ENCODE data around the gene PCDHGC4. TPM values are rescaled to one million over a fixed set of nuclear protein-coding genes. Genes with fewer than 3 reads are reported as not detected.

Gene PCDHGC4
- polyA plus RNA-seq, 3 donors: 2.4 to 2.9 (median 2.9) TPM

DNA sequence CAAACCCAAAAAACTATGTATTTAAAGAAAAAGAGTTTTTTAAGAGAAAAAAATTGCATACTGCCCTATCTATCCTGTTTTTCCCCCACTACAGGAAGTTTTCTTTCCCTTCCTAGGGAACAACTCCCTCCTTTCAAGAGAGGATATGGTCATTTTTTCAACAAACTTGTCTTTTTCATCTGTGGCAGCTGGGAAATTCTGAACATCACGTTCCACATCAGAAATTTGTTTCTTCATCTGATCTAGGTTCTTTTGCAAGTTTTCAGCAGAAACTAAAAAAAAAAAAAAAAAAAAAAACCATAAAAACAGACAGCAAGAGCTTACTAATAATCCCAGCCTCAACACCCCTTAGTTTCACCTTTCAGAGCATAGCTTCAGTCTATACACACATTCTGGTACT is 42.6 kb downstream of the PCDHGC4 start:
- DNase-seq (ENCODE audit: low read depth in 3 of 3, low spot score in 2 of 3): no peak

DNA sequence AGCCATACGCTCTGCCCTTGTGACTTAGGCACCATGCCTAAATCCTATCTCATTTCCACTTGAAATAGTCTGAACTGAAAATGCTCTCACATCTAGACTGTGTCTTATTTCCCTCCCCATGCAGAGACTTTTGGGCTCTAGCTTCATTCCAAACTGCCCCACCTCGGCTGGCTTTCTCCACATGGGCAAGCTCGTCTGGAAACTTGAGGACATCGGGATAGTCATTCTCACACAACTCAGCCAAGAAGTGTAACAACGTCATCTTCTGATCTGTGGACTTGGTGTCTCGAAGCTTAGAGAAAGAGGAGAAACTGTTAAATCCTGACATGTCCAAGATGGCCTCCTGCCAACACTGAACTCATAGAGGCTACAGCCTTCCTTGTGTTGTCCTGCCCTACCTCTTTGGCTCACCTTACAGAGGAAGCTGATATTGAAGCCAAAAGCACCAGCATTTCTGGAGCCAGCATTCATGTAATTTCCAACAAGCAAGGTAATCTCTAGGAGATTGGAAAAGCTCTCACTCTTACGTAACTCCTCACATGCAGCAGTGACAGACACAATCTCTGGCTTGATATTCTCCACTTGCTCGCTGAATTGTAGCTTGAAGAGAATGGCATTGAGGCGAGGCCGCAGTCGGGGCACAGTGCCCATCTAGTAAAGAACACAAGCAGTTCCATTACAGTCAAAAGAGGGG is 43.6 kb downstream of the PCDHGC4 start:
- no peak for DNase-seq (ENCODE audit: low read depth in 3 of 3, low spot score in 2 of 3)

DNA sequence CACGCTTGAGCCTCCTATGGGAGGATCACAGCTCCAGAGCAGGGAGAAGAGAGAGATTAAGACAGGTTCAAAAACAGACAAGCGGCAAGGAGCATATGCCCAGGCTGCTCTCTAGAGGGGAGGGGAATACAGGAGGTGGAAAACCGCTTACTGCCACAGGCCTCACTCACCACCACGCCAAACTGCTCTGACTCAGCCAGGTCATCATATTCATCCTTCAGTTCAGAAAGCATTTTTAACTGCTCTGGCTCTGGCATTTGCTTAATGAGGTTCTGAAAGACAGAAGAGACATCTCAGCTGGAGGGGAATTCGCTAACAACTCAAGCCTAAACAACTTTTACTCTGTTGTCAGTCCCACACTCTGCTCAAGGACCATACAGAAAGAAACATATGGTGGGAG is 44.2 kb downstream of the PCDHGC4 start:
- peak in 1 of 3 donors; percentile 56 for DNase-seq (ENCODE audit: low read depth in 3 of 3, low spot score in 2 of 3)

DNA sequence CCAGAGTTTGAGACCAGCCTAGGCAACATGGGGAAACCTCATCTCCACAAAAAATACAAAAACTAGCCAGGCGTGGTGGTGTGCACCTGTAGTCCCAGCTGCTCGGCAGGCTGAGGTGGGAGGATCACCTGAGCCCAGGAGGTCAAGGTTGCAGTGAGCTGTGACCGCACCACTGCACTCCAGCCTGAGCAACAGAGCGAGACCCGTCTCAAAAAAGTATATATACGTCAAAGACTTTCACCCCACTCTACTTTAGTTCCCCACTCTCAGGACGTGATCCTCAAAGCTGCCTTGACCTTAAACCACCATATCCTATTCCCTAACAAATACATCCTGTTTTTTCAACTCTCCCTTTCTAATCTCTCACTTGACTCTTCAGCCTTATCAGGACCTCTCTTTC is 45.0 kb downstream of the PCDHGC4 start:
- no peak for DNase-seq (ENCODE audit: low read depth in 3 of 3, low spot score in 2 of 3)

DNA sequence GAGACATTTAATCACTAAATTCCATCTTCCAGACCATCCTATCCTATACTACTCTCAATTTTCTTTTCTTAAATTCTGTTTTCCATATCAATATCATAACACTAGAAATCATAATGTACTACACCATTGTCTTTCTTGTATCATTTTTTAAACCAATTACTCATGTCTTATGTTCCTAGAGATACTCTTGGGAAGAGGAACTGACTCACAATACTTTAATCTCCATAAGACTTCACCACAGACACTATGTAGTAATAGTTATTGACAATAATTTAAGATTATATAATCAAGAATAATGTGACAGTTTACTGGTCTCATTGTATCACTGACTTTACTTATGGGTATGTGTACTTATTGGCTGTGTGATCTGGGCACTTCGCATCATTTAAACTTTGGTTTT is 47.9 kb downstream of the PCDHGC4 start:
- no peak for DNase-seq (ENCODE audit: low read depth in 3 of 3, low spot score in 2 of 3)

DNA sequence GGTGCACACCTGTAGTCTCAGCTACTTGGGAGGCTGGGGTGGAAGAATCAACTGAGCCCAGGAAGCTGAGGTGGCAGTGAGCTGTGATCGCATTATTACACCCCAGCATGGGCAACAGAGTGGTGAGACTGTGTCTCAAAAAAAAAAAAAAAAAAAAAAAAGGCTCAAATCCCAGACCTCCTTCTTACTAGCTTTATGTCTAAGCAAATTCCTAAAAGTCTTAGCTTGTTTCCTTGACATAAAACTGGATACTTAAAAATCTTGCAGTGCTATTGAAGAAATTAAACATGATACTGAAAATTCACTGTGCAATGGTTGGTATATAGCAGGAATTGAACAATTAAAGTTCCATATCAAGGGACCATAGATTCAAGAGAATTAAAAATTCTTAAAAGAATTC is 49.1 kb downstream of the PCDHGC4 start:
- no peak for DNase-seq (ENCODE audit: low read depth in 3 of 3, low spot score in 2 of 3)

DNA sequence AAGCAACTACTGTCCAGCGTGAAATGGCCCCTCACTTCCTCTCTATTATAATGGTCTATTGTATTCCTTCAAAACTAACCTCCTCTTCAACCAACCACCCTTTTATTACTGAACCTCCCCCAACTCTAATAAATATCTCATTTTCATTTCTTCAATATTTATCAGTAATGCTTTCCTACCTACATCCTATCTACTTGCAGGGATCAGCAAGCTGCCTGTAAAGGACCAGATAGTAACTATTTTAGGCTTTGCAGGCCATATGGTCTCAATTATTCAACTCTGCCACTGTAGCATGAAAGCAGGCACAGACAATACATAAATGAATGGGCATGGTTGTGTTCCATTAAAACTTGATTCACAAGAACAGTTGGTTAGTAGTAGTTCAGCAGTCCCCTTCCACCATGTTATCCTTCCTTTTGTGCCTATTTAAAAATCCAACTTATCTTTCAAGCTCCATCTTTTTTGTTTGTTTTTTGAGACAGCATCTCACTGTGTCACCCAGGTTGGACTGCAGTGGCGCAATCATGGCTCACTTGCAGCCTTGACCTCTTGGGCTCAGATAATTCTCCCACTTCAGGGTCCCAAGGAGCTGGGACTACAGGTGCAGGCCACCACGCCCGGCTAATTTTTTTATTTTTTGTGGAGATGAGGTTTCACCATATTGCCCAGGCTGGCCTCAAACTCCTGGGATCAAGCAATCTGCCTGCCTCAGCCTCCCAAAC is 49.8 kb downstream of the PCDHGC4 start:
- no peak for DNase-seq (ENCODE audit: low read depth in 3 of 3, low spot score in 2 of 3)

Other genes with a start within 250 kb of the PCDHGC4 start
- gene PCDHB15, start 239.6 kb upstream of the PCDHGC4 start, polyA plus RNA-seq (ENCODE audit: insufficient read length in 3 of 3): 10 to 100 TPM; 11.3 to 17.3 (median 15.4) TPM
- gene SLC25A2, start 181.0 kb upstream of the PCDHGC4 start, polyA plus RNA-seq (ENCODE audit: insufficient read length in 3 of 3): not detected
- 100 to 1,000 TPM; 178 to 194 (median 190) TPM for gene TAF7, start 164.2 kb upstream of the PCDHGC4 start, polyA plus RNA-seq (ENCODE audit: insufficient read length in 3 of 3)
- 1 to 10 TPM in 1 of 3 donors, under 1 TPM in 2; 0.78 to 1.2 (median 0.92) TPM for gene PCDHGA1, start 154.5 kb upstream of the PCDHGC4 start, polyA plus RNA-seq (ENCODE audit: insufficient read length in 3 of 3)
- gene PCDHGA2, start 146.3 kb upstream of the PCDHGC4 start, polyA plus RNA-seq (ENCODE audit: insufficient read length in 3 of 3): 1 to 10 TPM; 6.0 to 7.0 (median 6.8) TPM
- gene PCDHGA3, start 141.2 kb upstream of the PCDHGC4 start, polyA plus RNA-seq (ENCODE audit: insufficient read length in 3 of 3): 1 to 10 TPM; 2.4 to 4.3 (median 3.1) TPM
- gene PCDHGB1, start 134.9 kb upstream of the PCDHGC4 start, polyA plus RNA-seq (ENCODE audit: insufficient read length in 3 of 3): 1 to 10 TPM; 1.3 to 2.1 (median 1.9) TPM
- gene PCDHGA4, start 130.0 kb upstream of the PCDHGC4 start, polyA plus RNA-seq (ENCODE audit: insufficient read length in 3 of 3): 1 to 10 TPM; 2.2 to 3.2 (median 2.2) TPM
- gene PCDHGB2, start 125.0 kb upstream of the PCDHGC4 start, polyA plus RNA-seq (ENCODE audit: insufficient read length in 3 of 3): 1 to 10 TPM; 3.2 to 3.9 (median 3.9) TPM
- 1 to 10 TPM; 2.2 to 2.8 (median 2.4) TPM for gene PCDHGA5, start 120.9 kb upstream of the PCDHGC4 start, polyA plus RNA-seq (ENCODE audit: insufficient read length in 3 of 3)
- 1 to 10 TPM; 1.4 to 2.6 (median 1.7) TPM for gene PCDHGB3, start 114.8 kb upstream of the PCDHGC4 start, polyA plus RNA-seq (ENCODE audit: insufficient read length in 3 of 3)
- 1 to 10 TPM; 4.2 to 7.8 (median 5.8) TPM for gene PCDHGA6, start 111.1 kb upstream of the PCDHGC4 start, polyA plus RNA-seq (ENCODE audit: insufficient read length in 3 of 3)
- 1 to 10 TPM; 1.6 to 2.3 (median 2.2) TPM for gene PCDHGA7, start 102.3 kb upstream of the PCDHGC4 start, polyA plus RNA-seq (ENCODE audit: insufficient read length in 3 of 3)
- 1 to 10 TPM; 5.3 to 6.0 (median 5.5) TPM for gene PCDHGB4, start 97.3 kb upstream of the PCDHGC4 start, polyA plus RNA-seq (ENCODE audit: insufficient read length in 3 of 3)
- under 1 TPM; 0.29 to 0.40 (median 0.30) TPM for gene PCDHGA8, start 92.4 kb upstream of the PCDHGC4 start, polyA plus RNA-seq (ENCODE audit: insufficient read length in 3 of 3)
- gene PCDHGB5, start 87.1 kb upstream of the PCDHGC4 start, polyA plus RNA-seq (ENCODE audit: insufficient read length in 3 of 3): 1 to 10 TPM; 7.8 to 9.7 (median 8.3) TPM
- 1 to 10 TPM; 4.9 to 6.0 (median 5.3) TPM for gene PCDHGA9, start 82.3 kb upstream of the PCDHGC4 start, polyA plus RNA-seq (ENCODE audit: insufficient read length in 3 of 3)
- 1 to 10 TPM; 6.6 to 8.2 (median 6.8) TPM for gene PCDHGB6, start 77.0 kb upstream of the PCDHGC4 start, polyA plus RNA-seq (ENCODE audit: insufficient read length in 3 of 3)
- gene PCDHGA10, start 72.0 kb upstream of the PCDHGC4 start, polyA plus RNA-seq (ENCODE audit: insufficient read length in 3 of 3): 1 to 10 TPM; 3.1 to 3.5 (median 3.2) TPM
- 10 to 100 TPM; 12.4 to 16.9 (median 14.0) TPM for gene PCDHGB7, start 67.4 kb upstream of the PCDHGC4 start, polyA plus RNA-seq (ENCODE audit: insufficient read length in 3 of 3)
- gene PCDHGA11, start 64.0 kb upstream of the PCDHGC4 start, polyA plus RNA-seq (ENCODE audit: insufficient read length in 3 of 3): 1 to 10 TPM; 4.4 to 4.7 (median 4.7) TPM
- gene PCDHGA12, start 54.5 kb upstream of the PCDHGC4 start, polyA plus RNA-seq (ENCODE audit: insufficient read length in 3 of 3): 1 to 10 TPM in 2 of 3 donors, under 1 TPM in 1; 0.94 to 1.4 (median 1.3) TPM
- 100 to 1,000 TPM; 103 to 113 (median 107) TPM for gene PCDHGC3, start 9.1 kb upstream of the PCDHGC4 start, polyA plus RNA-seq (ENCODE audit: insufficient read length in 3 of 3)
- gene PCDHGC5, start 4.1 kb downstream of the PCDHGC4 start, polyA plus RNA-seq (ENCODE audit: insufficient read length in 3 of 3): under 1 TPM; 0.27 to 0.32 (median 0.29) TPM
- gene DIAPH1, start 134.0 kb downstream of the PCDHGC4 start, polyA plus RNA-seq (ENCODE audit: insufficient read length in 3 of 3): 10 to 100 TPM; 74.8 to 81.9 (median 79.7) TPM
- gene HDAC3, start 151.8 kb downstream of the PCDHGC4 start, polyA plus RNA-seq (ENCODE audit: insufficient read length in 3 of 3): 100 to 1,000 TPM in 1 of 3 donors, 10 to 100 TPM in 2; 95.4 to 100 (median 96.6) TPM
- 1 to 10 TPM in 1 of 3 donors, under 1 TPM in 2; 0.64 to 1.1 (median 0.78) TPM for gene RELL2, start 152.0 kb downstream of the PCDHGC4 start, polyA plus RNA-seq (ENCODE audit: insufficient read length in 3 of 3)
- gene FCHSD1, start 166.4 kb downstream of the PCDHGC4 start, polyA plus RNA-seq (ENCODE audit: insufficient read length in 3 of 3): 10 to 100 TPM; 10.1 to 12.2 (median 11.6) TPM
- gene ARAP3, start 197.2 kb downstream of the PCDHGC4 start, polyA plus RNA-seq (ENCODE audit: insufficient read length in 3 of 3): 10 to 100 TPM; 15.9 to 18.9 (median 17.1) TPM